ENCODE data around the gene TRPM1. TPM values are rescaled to one million over a fixed set of nuclear protein-coding genes. Genes with fewer than 3 reads are reported as not detected.

Gene TRPM1
- total RNA-seq, 1 donor from 2014 or later = not detected

DNA sequence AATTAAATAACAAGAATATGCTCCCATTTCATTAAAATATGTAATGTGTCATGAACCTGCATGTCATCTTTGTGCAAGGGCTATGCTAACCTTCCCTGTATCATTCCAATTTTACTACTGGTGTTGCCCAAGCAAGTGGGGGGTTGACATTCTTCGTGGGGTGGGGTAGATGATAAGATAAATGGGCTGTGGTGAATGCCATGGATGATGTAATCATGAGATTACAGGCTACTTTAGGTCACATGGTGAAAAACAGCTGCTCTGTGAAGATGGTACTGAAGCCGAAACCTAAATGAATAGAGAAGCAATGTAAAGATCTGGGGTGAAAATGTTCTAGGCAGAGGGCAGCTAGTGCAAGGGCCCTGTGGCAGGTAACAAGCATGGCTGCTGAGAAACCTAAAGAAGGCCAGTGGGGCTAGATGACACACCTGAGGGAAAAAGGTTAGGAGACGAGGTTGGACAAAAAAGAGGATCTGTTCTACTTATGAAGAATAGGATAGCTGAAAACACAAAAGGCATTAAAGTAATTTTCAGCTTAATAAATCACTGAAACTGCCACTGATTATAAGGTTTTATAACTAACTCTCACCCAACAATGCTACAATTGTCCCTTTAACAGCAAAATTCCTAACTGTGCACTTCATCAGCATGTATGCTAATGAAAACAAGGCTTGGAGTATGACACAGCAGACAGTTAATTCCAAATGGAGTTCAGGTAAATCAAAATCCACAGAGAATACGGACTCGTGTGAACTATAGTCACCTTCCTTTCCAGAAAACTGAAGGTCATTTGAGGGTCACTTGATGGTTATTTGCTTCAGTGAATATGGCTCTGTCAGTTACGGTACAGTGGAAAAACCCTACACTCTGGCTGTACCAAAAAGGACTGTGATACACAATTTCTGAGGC is 145.1 kb downstream of the TRPM1 start:
- no peak for DNase-seq (ENCODE audit: low spot score in 2 of 2, unreplicated experiment in 2 of 2)
- Mint-ChIP-seq H3K4me1 (peaks cover 1% of the 10 kb centered on the region), H3K27ac (no peak overlapping the region), H3K4me3 (no peak overlapping the region), H3K9me3 (no peaks in the 10 kb centered on the region), H3K36me3 (peaks cover 62% of the 10 kb centered on the region), H3K27me3 (ENCODE audit: low read depth) (no peaks in the 10 kb centered on the region)
- TF ChIP-seq CTCF (IDR thresholded peaks at IDR 0.05; ENCODE audit: unreplicated experiment) = no peak

- DNase-seq (ENCODE audit: low spot score in 2 of 2, unreplicated experiment in 2 of 2) = no peak
- no peak for TF ChIP-seq CTCF (IDR thresholded peaks at IDR 0.05; ENCODE audit: unreplicated experiment)
- Mint-ChIP-seq H3K9me3 (peaks cover 3% of the 10 kb centered on the region), H3K27ac (no peak overlapping the region), H3K36me3 (peaks cover 68% of the 10 kb centered on the region), H3K4me1 (no peaks in the 10 kb centered on the region), H3K4me3 (no peak overlapping the region), H3K27me3 (ENCODE audit: low read depth) (no peaks in the 10 kb centered on the region)
Observed at GRCh38 chr15:30954674-30955073, 146.9 kb downstream of the TRPM1 start.

GRCh38 chr15:30953731-30954378 is 147.7 kb downstream of the TRPM1 start:
- H3K27me3 Mint-ChIP-seq (ENCODE audit: low read depth) = no peaks in the 10 kb centered on the region

GRCh38 chr15:30953183-30953582 is 148.3 kb downstream of the TRPM1 start:
- no peak for DNase-seq (ENCODE audit: low spot score in 2 of 2, unreplicated experiment in 2 of 2)
- TF ChIP-seq CTCF (IDR thresholded peaks at IDR 0.05; ENCODE audit: unreplicated experiment) = no peak
- Mint-ChIP-seq H3K36me3 (peaks cover 79% of the 10 kb centered on the region), H3K4me1 (no peaks in the 10 kb centered on the region), H3K9me3 (peaks cover 7% of the 10 kb centered on the region), H3K4me3 (no peak overlapping the region), H3K27ac (no peak overlapping the region), H3K27me3 (ENCODE audit: low read depth) (no peaks in the 10 kb centered on the region)

More at GRCh38 chr15:30953731-30954378, 147.7 kb downstream of the TRPM1 start:
- Mint-ChIP-seq H3K4me1 (no peaks in the 10 kb centered on the region), H3K4me3 (no peak overlapping the region), H3K27ac (no peak overlapping the region), H3K9me3 (peaks cover 7% of the 10 kb centered on the region), H3K36me3 (peaks cover 72% of the 10 kb centered on the region)
- DNase-seq (ENCODE audit: low spot score in 2 of 2, unreplicated experiment in 2 of 2) = no peak
- TF ChIP-seq CTCF (IDR thresholded peaks at IDR 0.05; ENCODE audit: unreplicated experiment) = no peak

Small RNA genes lying within 50 kb of the gene (microRNA-seq; reads per million reads assigned to microRNA genes)
- gene MIR211 = not detected

Other genes starting within 250 kb of the TRPM1 start
- gene FAN1, start 197.8 kb downstream of the TRPM1 start, total RNA-seq = 27.0 to 32.3 TPM (median 28.0 TPM) in 3 replicates
- 22.3 to 24.7 TPM (median 23.6 TPM) in 3 replicates for gene MTMR10, start 110.1 kb downstream of the TRPM1 start, total RNA-seq
- 26.9 to 29.5 TPM (median 28.1 TPM) in 3 replicates for gene KLF13, start 225.1 kb upstream of the TRPM1 start, total RNA-seq